ENCODE results near the gene PCF11.

- TF ChIP-seq POLR2A (IDR thresholded peaks at IDR 0.05; ENCODE audit: low read depth, low read length) (no peak), POLR2AphosphoS5 (IDR thresholded peaks at IDR 0.05; ENCODE audit: low read depth, low read length) (no peak), TAF1 (IDR thresholded peaks at IDR 0.05; ENCODE audit: low read depth, low read length) (no peak)
These were observed 24.9 kb downstream of the PCF11 start for GRCh38 chr11:83181815-83182214.
